HG03521 (cell line): ENCODE measurements around the gene SLC25A41.

Experiments
- ATAC-seq: cut with Tn5 transposase; IDR thresholded peaks from one replicate; pipeline ENCODE4 v1.9.1; 2021; ENCODE audit warnings: mild to moderate bottlenecking, moderate library complexity; ENCODE audit not compliant: unreplicated experiment

Gene SLC25A41

GRCh38 chr19:6376512-6377190 is 56.9 kb downstream of the SLC25A41 start:
- ATAC-seq: no peak
